H1 (cell line): ENCODE results near the gene TK1. TPM values are rescaled to one million over a fixed set of nuclear protein-coding genes. Genes with fewer than 3 reads are reported as not detected.

Experiments
- CTCF ChIA-PET: fragments of 300-600 bp; sonication (Branson Sonifier 250); formaldehyde crosslinking; loops from one replicate; lab custom pipeline; 2021; ENCODE audit not compliant: partially characterized antibody; lab: Charles Lee
- POLR2A ChIA-PET: fragments of 300-600 bp; sonication (Branson Sonifier 250); formaldehyde crosslinking; loops from one replicate; lab custom pipeline; 2021; ENCODE audit warnings: inconsistent platforms; ENCODE audit not compliant: partially characterized antibody; lab: Charles Lee
- DNase-seq, 2 experiments: peaks; one replicate each; pipeline versions ENCODE4 v3.0.0 to v3.0.0-alpha.2; 2010 to 2022; ENCODE audit warnings: low spot score in 2 of 2, low read depth in 1 of 2, mixed read lengths in 1 of 2
- FAIRE-seq: peaks from 2 replicates; lab custom pipeline; 2011; peaks lifted over from hg19 to GRCh38; lab: Jason Lieb, UNC
- H2AFZ ChIP-seq: 2 replicates; pipeline ENCODE4 v1.8.1; 2012; ENCODE audit warnings: low read length, inconsistent platforms
- H2AK5ac ChIP-seq: 2 replicates; pipeline ENCODE4 v1.6.1; 2013; ENCODE audit warnings: low read depth, low read length
- H2BK120ac ChIP-seq: replicated peaks from 2 replicates; pipeline ENCODE3; 2013; ENCODE audit warnings: low read depth, low read length, inconsistent platforms
- H2BK12ac ChIP-seq: 2 replicates; pipeline ENCODE4 v1.6.1; 2013; ENCODE audit warnings: low read depth, low read length
- H2BK15ac ChIP-seq: 2 replicates; pipeline ENCODE4 v1.6.1; 2013; ENCODE audit warnings: low read length
- H2BK20ac ChIP-seq: 2 replicates; pipeline ENCODE4 v1.6.1; 2013; ENCODE audit warnings: low read length
- H2BK5ac ChIP-seq: 2 replicates; pipeline ENCODE4 v1.6.1; 2013; ENCODE audit warnings: low read depth, low read length
- H3K14ac ChIP-seq: 2 replicates; pipeline ENCODE4 v1.6.1; 2013; ENCODE audit warnings: inconsistent platforms; ENCODE audit not compliant: insufficient read length
- H3K18ac ChIP-seq: 2 replicates; pipeline ENCODE4 v1.6.1; 2013; ENCODE audit warnings: low read length; ENCODE audit errors: extremely low read depth
- H3K23ac ChIP-seq: 2 replicates; pipeline ENCODE4 v1.6.1; 2013; ENCODE audit warnings: inconsistent platforms; ENCODE audit not compliant: insufficient read length
- H3K23me2 ChIP-seq: 2 replicates; pipeline ENCODE4 v1.6.1; 2013; ENCODE audit warnings: low read depth, low read length
- H3K27ac ChIP-seq: 2 replicates; pipeline ENCODE4 v1.6.1; 2011; ENCODE audit warnings: low read depth, low read length, inconsistent platforms
- H3K27me3 ChIP-seq, 4 experiments: replicated peaks in 1 of 4; 1 replicate in 1 of 4; 2 replicates in 3 of 4; pipeline versions ENCODE4 v1.6.1 to v1.8.1; 2011 to 2013; ENCODE audit warnings: low read length in 3 of 4, mild to moderate bottlenecking in 3 of 4, inconsistent platforms in 2 of 4, mixed read lengths in 2 of 4, moderate library complexity in 1 of 4; ENCODE audit not compliant: control insufficient read depth in 3 of 4, insufficient read depth in 3 of 4; ENCODE audit errors: extremely low read depth in 1 of 4
- H3K36me3 ChIP-seq, 4 experiments: 2 replicates each; pipeline versions ENCODE4 v1.6.1 to v1.8.1; 2011 to 2013; ENCODE audit warnings: mild to moderate bottlenecking in 4 of 4, low read length in 3 of 4, moderate library complexity in 2 of 4, control low read depth in 1 of 4, inconsistent platforms in 1 of 4; ENCODE audit not compliant: insufficient read depth in 4 of 4, control insufficient read depth in 2 of 4
- H3K4ac ChIP-seq: replicated peaks from 2 replicates; pipeline ENCODE3; 2013; ENCODE audit warnings: low read length, low read depth, mixed read lengths, inconsistent platforms; ENCODE audit not compliant: insufficient read length
- H3K4me1 ChIP-seq, 4 experiments: replicated peaks in 1 of 4; 1 replicate in 1 of 4; 2 replicates in 3 of 4; pipeline versions ENCODE4 v1.6.1 to v1.8.1; 2011 to 2013; ENCODE audit warnings: low read length in 3 of 4, inconsistent platforms in 2 of 4, mixed read lengths in 1 of 4; ENCODE audit not compliant: insufficient read depth in 4 of 4, control insufficient read depth in 3 of 4
- H3K4me2 ChIP-seq, 2 experiments: 2 replicates each; pipeline versions ENCODE4 v1.6.1 to v1.8.1; 2011 to 2013; ENCODE audit warnings: low read depth in 2 of 2, low read length in 2 of 2, control low read depth in 1 of 2, inconsistent platforms in 1 of 2, mild to moderate bottlenecking in 1 of 2; ENCODE audit not compliant: insufficient read depth in 1 of 2
- H3K4me3 ChIP-seq, 4 experiments: fragments of 200-600, 300-600 bp in 1 of 4; sonication (generic), shearing (Covaris generic), sonication (Bioruptor Twin) in 1 of 4; 2 replicates each; pipeline versions ENCODE4 v1.5.1 to v1.8.1; 2011 to 2016; ENCODE audit warnings: low read length in 4 of 4, low read depth in 3 of 4, control low read depth in 2 of 4, inconsistent platforms in 2 of 4, mild to moderate bottlenecking in 2 of 4, mixed read lengths in 1 of 4, moderate library complexity in 1 of 4; ENCODE audit not compliant: insufficient read depth in 2 of 4; ENCODE audit errors: extremely low read depth in 1 of 4
- H3K56ac ChIP-seq: replicated peaks from 2 replicates; pipeline ENCODE3; 2013; ENCODE audit warnings: low read depth, mild to moderate bottlenecking, mixed read lengths, low read length, inconsistent platforms; ENCODE audit not compliant: insufficient read length
- H3K79me1 ChIP-seq: 2 replicates; pipeline ENCODE4 v1.6.1; 2013; ENCODE audit warnings: low read depth, low read length, control low read depth
- H3K79me2 ChIP-seq, 2 experiments: 2 replicates each; pipeline versions ENCODE4 v1.6.1 to v1.8.1; 2012 to 2013; ENCODE audit warnings: low read length in 2 of 2, mild to moderate bottlenecking in 2 of 2, inconsistent platforms in 1 of 2; ENCODE audit not compliant: insufficient read depth in 2 of 2, control insufficient read depth in 1 of 2
- H3K9ac ChIP-seq, 4 experiments: replicated peaks in 1 of 4; 1 replicate in 1 of 4; 2 replicates in 3 of 4; pipeline versions ENCODE4 v1.6.1 to v1.8.1; 2011 to 2013; ENCODE audit warnings: low read depth in 3 of 4, low read length in 3 of 4, control low read depth in 2 of 4, mild to moderate bottlenecking in 2 of 4, moderate library complexity in 2 of 4, inconsistent platforms in 1 of 4; ENCODE audit errors: extremely low read depth in 1 of 4
- H3K9me3 ChIP-seq, 2 experiments: 2 replicates each; pipeline versions ENCODE4 v1.6.1 to v1.8.1; 2012 to 2013; ENCODE audit warnings: mild to moderate bottlenecking in 2 of 2, moderate library complexity in 2 of 2, control low read depth in 1 of 2, inconsistent platforms in 1 of 2, low read depth in 1 of 2, low read length in 1 of 2, mixed read lengths in 1 of 2; ENCODE audit not compliant: insufficient read depth in 2 of 2
- H4K20me1 ChIP-seq, 2 experiments: replicated peaks in 1 of 2; 2 replicates each; pipeline versions ENCODE3 to v1.8.1; 2011 to 2013; ENCODE audit warnings: inconsistent platforms in 2 of 2, low read length in 2 of 2, mild to moderate bottlenecking in 1 of 2; ENCODE audit not compliant: insufficient read depth in 2 of 2, control insufficient read depth in 1 of 2
- H4K5ac ChIP-seq: 2 replicates; pipeline ENCODE4 v1.6.1; 2013; ENCODE audit warnings: low read length, low read depth, mixed read lengths, inconsistent platforms; ENCODE audit not compliant: insufficient read length
- H4K8ac ChIP-seq: 2 replicates; pipeline ENCODE4 v1.8.0; 2013; ENCODE audit warnings: mild to moderate bottlenecking, moderate library complexity, low read length, inconsistent platforms; ENCODE audit not compliant: insufficient read depth; ENCODE audit errors: extremely low read depth
- H4K91ac ChIP-seq: replicated peaks from 2 replicates; pipeline ENCODE3; 2013; ENCODE audit warnings: low read length, mixed read lengths, inconsistent platforms; ENCODE audit not compliant: insufficient read length
- ASH2L ChIP-seq: fragments of 200-600, 300-600 bp; sonication (generic); IDR thresholded peaks from one replicate; pipeline ENCODE4 v1.7.1; 2017; ENCODE audit warnings: low read length
- BACH1 ChIP-seq: IDR thresholded peaks from 2 replicates; pipeline ENCODE4 v1.6.1; 2012; ENCODE audit warnings: low read length, improper control_type of control experiment
- CHD1 ChIP-seq: IDR thresholded peaks from 2 replicates; pipeline ENCODE4 v1.6.1; 2012; ENCODE audit warnings: low read depth, low read length, improper control_type of control experiment
- FOSL1 ChIP-seq: IDR thresholded peaks from 2 replicates; pipeline ENCODE4 v1.6.1; 2011; ENCODE audit warnings: mild to moderate bottlenecking, low read depth, low read length, moderate library complexity; ENCODE audit not compliant: insufficient read depth
- HDAC6 ChIP-seq: IDR thresholded peaks from one replicate; pipeline ENCODE4 v1.7.1; 2012; ENCODE audit warnings: low read depth, mild to moderate bottlenecking, inconsistent platforms, low read length, moderate library complexity
- KDM1A ChIP-seq: fragments of 200-600, 300-600 bp; sonication (generic); IDR thresholded peaks from 2 replicates; pipeline ENCODE4 v1.7.1; 2016; ENCODE audit warnings: mild to moderate bottlenecking, low read length, borderline replicate concordance
- POLR2A ChIP-seq, 2 experiments: IDR thresholded peaks; 1 replicate in 1 of 2; 2 replicates in 1 of 2; pipeline ENCODE4 v1.6.1; 2011; ENCODE audit warnings: low read depth in 2 of 2, low read length in 2 of 2, mild to moderate bottlenecking in 2 of 2; ENCODE audit errors: control extremely low read depth in 1 of 2
- RBBP5 ChIP-seq: IDR thresholded peaks from 2 replicates; pipeline ENCODE4 v1.7.1; 2012; ENCODE audit warnings: low read depth, mild to moderate bottlenecking, inconsistent platforms, low read length, moderate library complexity, borderline replicate concordance
- SIN3A ChIP-seq, 2 experiments: IDR thresholded peaks in 1 of 2; conservative IDR thresholded peaks in 1 of 2; 2 replicates each; pipeline ENCODE4 v1.6.1; 2011 to 2012; ENCODE audit warnings: low read length in 2 of 2, improper control_type of control experiment in 1 of 2, low read depth in 1 of 2, mild to moderate bottlenecking in 1 of 2
- SP1 ChIP-seq: IDR thresholded peaks from 2 replicates; pipeline ENCODE4 v1.6.1; 2011; ENCODE audit warnings: low read depth, low read length
- SP2 ChIP-seq: IDR thresholded peaks from 2 replicates; pipeline ENCODE4 v1.6.1; 2012; ENCODE audit warnings: mild to moderate bottlenecking, low read length, inconsistent platforms
- SRF ChIP-seq: IDR thresholded peaks from 2 replicates; pipeline ENCODE4 v1.6.1; 2011; ENCODE audit warnings: mild to moderate bottlenecking, low read depth, low read length, moderate library complexity
- TAF7 ChIP-seq: optimal IDR thresholded peaks from 2 replicates; pipeline ENCODE3; 2011; ENCODE audit warnings: low read depth, mild to moderate bottlenecking, inconsistent platforms, low read length, moderate library complexity, borderline replicate concordance
- TBP ChIP-seq: IDR thresholded peaks from 2 replicates; pipeline ENCODE4 v1.6.1; 2011; ENCODE audit warnings: low read depth, low read length, improper control_type of control experiment
- WGBS, 2 experiments: shearing (Covaris generic) in 1 of 2; methylation state at CpG; one replicate each; pipeline versions ENCODE4 v1.1.6 to v1.1.7; 2013 to 2015; ENCODE audit warnings: low lambda C conversion rate in 2 of 2, mixed read lengths in 2 of 2, inconsistent platforms in 1 of 2, low coverage in 1 of 2, missing lambda C conversion rate in 1 of 2; ENCODE audit not compliant: insufficient replicate concordance in 2 of 2, insufficient coverage in 1 of 2, insufficient read length in 1 of 2; ENCODE audit errors: extremely low coverage in 1 of 2, missing lambda C conversion rate in 1 of 2; 5-methylcytosine and 5-hydroxymethylcytosine counted together
- polyA plus RNA-seq, 7 experiments: library from polyadenylated mRNA; depleted of rRNA in 3 of 7; stranded (reverse) in 5 of 7; unstranded in 2 of 7; fragments of >200 nt in 5 of 7; fragments of 200-250 nt in 2 of 7; gene quantifications; 1 replicate in 5 of 7; 2 replicates in 1 of 7; 4 replicates in 1 of 7; pipeline versions ENCODE4 v1.2.1 to v1.2.3, GENCODE V29; 2011 to 2013; ENCODE audit warnings: missing spikeins in 2 of 7, mixed read lengths in 2 of 7
- total RNA-seq: library from RNA; stranded (reverse); fragmentation: NEBNext Ultra II Directional; extraction: Animal tissue kit (Norgen Biotek cat#: 25700); gene quantifications from 2 replicates; pipeline ENCODE4 v1.2.1, GENCODE V29; 2021
- TF ChIP-seq, protein P1 (sequence below): IDR thresholded peaks from 2 replicates; pipeline ENCODE4 v1.6.1; 2011; ENCODE audit warnings: low read depth, mild to moderate bottlenecking, low read length; ENCODE audit not compliant: insufficient read depth

Gene TK1
- total and polyA plus RNA-seq, 2 of the 8 experiments (the other 6 are each of a cell fraction or from before 2014, with no cell fraction given): 66.9 to 147 TPM

DNA sequence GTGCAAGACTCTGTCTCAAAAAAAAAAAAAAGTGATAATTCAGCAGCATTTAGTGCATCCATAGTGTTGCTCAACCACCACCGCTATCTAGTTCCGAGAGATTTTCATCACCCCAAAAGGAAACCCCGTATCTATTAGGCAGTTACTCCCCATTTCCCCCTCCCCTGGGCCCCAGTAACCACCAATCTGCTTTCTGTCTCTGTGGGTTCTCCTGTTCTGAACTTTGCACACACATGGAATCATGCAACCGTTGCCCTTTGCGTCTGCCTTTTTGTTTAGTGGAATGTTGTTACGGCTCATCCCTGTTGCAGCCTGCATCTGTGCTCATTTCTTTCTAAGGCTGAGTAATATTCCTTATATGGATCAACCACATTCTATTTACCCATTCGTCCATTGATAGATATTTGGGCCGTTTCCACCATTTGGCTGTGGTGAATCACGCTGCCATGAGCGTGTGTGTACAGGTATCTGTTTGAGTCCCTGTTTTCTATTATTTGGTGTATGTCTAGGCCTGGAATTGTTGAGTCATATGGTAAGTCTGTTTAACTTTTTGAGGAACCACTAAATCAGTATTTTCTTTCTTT is 27.2 kb downstream of the TK1 start:
- FAIRE-seq: no peak
- TF ChIP-seq HDAC6 (no peak), SIN3A (conservative IDR thresholded peaks at IDR 0.05 in 1 of 2, IDR thresholded peaks at IDR 0.05 in 1 of 2; ENCODE audit: low read depth in 1 of 2, low read length in 2 of 2) (no peak), SP2 (no peak), TBP (no peak), POLR2A (IDR thresholded peaks at IDR 0.05; ENCODE audit: control extremely low read depth in 1 of 2, low read depth in 2 of 2, low read length in 2 of 2) (no peak), CHD1 (no peak), TAF7 (no peak), RBBP5 (no peak), SRF (no peak), BACH1 (no peak), KDM1A (no peak), SP1 (no peak), FOSL1 (no peak), ASH2L (no peak)
- TF ChIP-seq, protein P1, sequence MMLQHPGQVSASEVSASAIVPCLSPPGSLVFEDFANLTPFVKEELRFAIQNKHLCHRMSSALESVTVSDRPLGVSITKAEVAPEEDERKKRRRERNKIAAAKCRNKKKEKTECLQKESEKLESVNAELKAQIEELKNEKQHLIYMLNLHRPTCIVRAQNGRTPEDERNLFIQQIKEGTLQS: no peak

More for the DNA sequence above, 27.2 kb downstream of the TK1 start:
- Histone ChIP-seq H3K18ac (no peak overlapping the region), H3K9me3 (no peaks in the 10 kb centered on the region), H3K56ac (no peak overlapping the region), H4K91ac (no peak overlapping the region), H3K4me1 (no peaks in the 10 kb centered on the region), H3K23me2 (no peaks in the 10 kb centered on the region), H2BK12ac (no peak overlapping the region), H2BK120ac (no peak overlapping the region), H3K14ac (no peak overlapping the region), H3K23ac (no peak overlapping the region), H2BK15ac (no peak overlapping the region), H4K8ac (no peak overlapping the region), H3K79me2 (no peaks in the 10 kb centered on the region), H3K4ac (no peak overlapping the region), H2AK5ac (no peak overlapping the region), H3K9ac (no peak overlapping the region), H3K4me3 (no peak overlapping the region), H3K79me1 (no peaks in the 10 kb centered on the region), H3K4me2 (no peak overlapping the region), H2BK20ac (no peak overlapping the region), H4K20me1 (no peaks in the 10 kb centered on the region), H3K27ac (no peak overlapping the region), H3K36me3 (no peaks in the 10 kb centered on the region), H2BK5ac (no peak overlapping the region), H4K5ac (no peak overlapping the region), H3K27me3 (no peaks in the 10 kb centered on the region), H2AFZ (no peak overlapping the region)
- 95% methylated on average over 10 of the region's 10 CpGs; no CpG with 5 or more reads in 1 of the 2 experiments for WGBS, 2 experiments
- POLR2A ChIA-PET: interaction anchor here (0.6 kb wide), 1 partner anchor 14 kb away, joined by 4 read pairs; no protein-coding TSS in a partner anchor
- no peak for DNase-seq
- CTCF ChIA-PET: no interaction called here
